OCI-LY7 (cell line): ENCODE measurements around the gene CTAGE4.
"Not testable (repeated sequence)": the region's sequence is repeated elsewhere in the genome, so short reads cannot be mapped to it uniquely, and the experiment has no call there.

ENCODE experiments used
- CTCF ChIP-seq: fragments of 200-600 bp; sonication (generic); conservative IDR thresholded peaks from 2 replicates; pipeline ENCODE4 v1.5.1; 2014; ENCODE audit warnings: mild to moderate bottlenecking, antibody characterized with exemption, low read length, moderate library complexity, mixed read lengths
- EZH2phosphoT487 ChIP-seq: fragments of 200-600 bp; sonication (generic); IDR thresholded peaks from 2 replicates; pipeline ENCODE4 v1.6.1; 2018; ENCODE audit warnings: low read depth, borderline replicate concordance, mild to moderate bottlenecking, mixed run types, antibody characterized with exemption, low read length, moderate library complexity, mixed read lengths

DNA sequence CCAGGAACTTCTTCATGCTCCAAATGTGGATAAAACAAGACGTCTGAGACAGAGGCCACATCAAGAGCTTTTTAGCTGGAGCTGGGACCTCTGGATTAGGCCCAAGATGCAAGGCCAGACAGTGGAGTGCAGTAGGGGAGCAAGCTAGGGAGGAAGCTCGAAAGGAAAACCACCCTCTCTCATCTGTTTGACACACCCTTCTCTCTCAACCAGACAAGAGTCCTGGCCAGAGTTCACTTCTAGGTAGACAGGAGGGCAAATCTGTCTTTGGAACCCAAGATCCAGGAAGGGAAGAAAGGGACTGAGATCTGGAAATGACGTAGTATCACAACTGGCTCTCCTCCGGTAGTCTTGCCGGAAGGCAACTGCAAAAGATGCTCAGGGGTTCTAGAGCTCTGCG, 11.2 kb downstream of the CTAGE4 start:
- not testable (repeated sequence) for TF ChIP-seq CTCF, EZH2phosphoT487
